ENCODE results near the gene ASTN1. TPM values are rescaled to one million over a fixed set of nuclear protein-coding genes. Genes with fewer than 3 reads are reported as not detected.

Gene ASTN1
- total RNA-seq, 4 donors from 2014 or later, result 0.93 to 2.9 (median 2.3) TPM

GRCh38 chr1:177122461-177123251 lies 41.9 kb downstream of the ASTN1 start:
- WGBS, 2 donors (ENCODE audit: low coverage in 1 of 2), result 85 to 93% methylated on average over 3 to 6 of the region's 12 CpGs
- Histone ChIP-seq H3K27me3 (no peaks in the 10 kb centered on the region), H3K36me3 (no peaks in the 10 kb centered on the region), H3K4me3 (no peak overlapping the region), H3K9me3 (no peaks in the 10 kb centered on the region), H3K4me1 (no peaks in the 10 kb centered on the region), H3K27ac (no peak overlapping the region)
- ATAC-seq, result no peak
- TF ChIP-seq CTCF (IDR thresholded peaks at IDR 0.05), result no peak
- TF ChIP-seq POLR2A (IDR thresholded peaks at IDR 0.05), result no peak

- 59 to 64% methylated on average over 3 to 4 of the region's 4 CpGs for WGBS, 2 donors (ENCODE audit: low coverage in 1 of 2)
- no peak overlapping the region for H3K4me3 ChIP-seq
Observed at GRCh38 chr1:177119311-177119710, 45.2 kb downstream of the ASTN1 start.

DNA sequence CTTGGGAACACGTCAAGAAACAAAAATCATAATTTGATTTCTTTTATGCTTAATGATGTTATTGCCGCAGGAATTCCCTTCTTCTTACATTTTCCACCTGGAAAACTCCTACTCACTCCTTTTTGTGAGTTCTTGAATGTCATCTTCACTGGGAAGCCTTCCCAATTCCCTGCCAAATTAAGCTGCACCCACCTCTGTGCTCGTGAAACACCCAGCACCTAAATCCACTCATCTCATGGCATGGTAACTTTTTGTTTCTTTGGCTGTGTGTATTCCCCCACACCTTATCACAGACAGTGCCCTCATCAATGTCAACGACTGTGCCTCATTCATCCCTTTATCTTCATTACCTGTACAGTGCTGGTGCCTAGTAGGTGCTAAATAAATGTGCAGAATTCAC lies 45.6 kb downstream of the ASTN1 start:
- Histone ChIP-seq H3K27ac (no peak overlapping the region), H3K9me3 (no peaks in the 10 kb centered on the region), H3K4me3 (no peak overlapping the region), H3K4me1 (no peaks in the 10 kb centered on the region), H3K36me3 (no peaks in the 10 kb centered on the region), H3K27me3 (no peaks in the 10 kb centered on the region)
- WGBS, 2 donors (ENCODE audit: low coverage in 1 of 2), result 81 to 84% methylated on average over 4 of the region's 4 CpGs
- ATAC-seq, result no peak
- TF ChIP-seq POLR2A (IDR thresholded peaks at IDR 0.05), result no peak
- TF ChIP-seq CTCF (IDR thresholded peaks at IDR 0.05), result no peak
- no peak for TF ChIP-seq POLR2AphosphoS5 (IDR thresholded peaks at IDR 0.05)
- TF ChIP-seq EP300 (IDR thresholded peaks at IDR 0.05), result no peak

More at GRCh38 chr1:177119311-177119710, 45.2 kb downstream of the ASTN1 start:
- no peak for ATAC-seq
- H3K27ac ChIP-seq, result no peak overlapping the region
- no peak for TF ChIP-seq EP300 (IDR thresholded peaks at IDR 0.05)
- no peak for TF ChIP-seq POLR2A (IDR thresholded peaks at IDR 0.05)
- no peak for TF ChIP-seq CTCF (IDR thresholded peaks at IDR 0.05)
- no peak for TF ChIP-seq POLR2AphosphoS5 (IDR thresholded peaks at IDR 0.05)
- no peaks in the 10 kb centered on the region for H3K36me3 ChIP-seq
- no peaks in the 10 kb centered on the region for H3K9me3 ChIP-seq
- H3K4me1 ChIP-seq, result no peaks in the 10 kb centered on the region
- no peaks in the 10 kb centered on the region for H3K27me3 ChIP-seq

- no peak for TF ChIP-seq EP300 (IDR thresholded peaks at IDR 0.05)
- TF ChIP-seq POLR2AphosphoS5 (IDR thresholded peaks at IDR 0.05), result no peak
- no peak for TF ChIP-seq CTCF (IDR thresholded peaks at IDR 0.05)
- TF ChIP-seq POLR2A (IDR thresholded peaks at IDR 0.05), result no peak
- Histone ChIP-seq H3K27me3 (no peaks in the 10 kb centered on the region), H3K4me1 (no peaks in the 10 kb centered on the region), H3K4me3 (no peak overlapping the region), H3K36me3 (no peaks in the 10 kb centered on the region), H3K27ac (no peak overlapping the region), H3K9me3 (no peaks in the 10 kb centered on the region)
- WGBS, 2 donors (ENCODE audit: low coverage in 1 of 2), result 85 to 89% methylated on average over 4 of the region's 4 CpGs
- no peak for ATAC-seq
Observed at GRCh38 chr1:177116941-177117340, 47.6 kb downstream of the ASTN1 start.

Measured in gastroesophageal sphincter (tissue), 4 donors.